ENCODE measurements around the gene KCNQ1OT1. TPM values are rescaled to one million over a fixed set of nuclear protein-coding genes. Genes with fewer than 3 reads are reported as not detected.

KCNQ1OT1 gene
- total RNA-seq, 1 donor from 2014 or later = 2.0 TPM

DNA sequence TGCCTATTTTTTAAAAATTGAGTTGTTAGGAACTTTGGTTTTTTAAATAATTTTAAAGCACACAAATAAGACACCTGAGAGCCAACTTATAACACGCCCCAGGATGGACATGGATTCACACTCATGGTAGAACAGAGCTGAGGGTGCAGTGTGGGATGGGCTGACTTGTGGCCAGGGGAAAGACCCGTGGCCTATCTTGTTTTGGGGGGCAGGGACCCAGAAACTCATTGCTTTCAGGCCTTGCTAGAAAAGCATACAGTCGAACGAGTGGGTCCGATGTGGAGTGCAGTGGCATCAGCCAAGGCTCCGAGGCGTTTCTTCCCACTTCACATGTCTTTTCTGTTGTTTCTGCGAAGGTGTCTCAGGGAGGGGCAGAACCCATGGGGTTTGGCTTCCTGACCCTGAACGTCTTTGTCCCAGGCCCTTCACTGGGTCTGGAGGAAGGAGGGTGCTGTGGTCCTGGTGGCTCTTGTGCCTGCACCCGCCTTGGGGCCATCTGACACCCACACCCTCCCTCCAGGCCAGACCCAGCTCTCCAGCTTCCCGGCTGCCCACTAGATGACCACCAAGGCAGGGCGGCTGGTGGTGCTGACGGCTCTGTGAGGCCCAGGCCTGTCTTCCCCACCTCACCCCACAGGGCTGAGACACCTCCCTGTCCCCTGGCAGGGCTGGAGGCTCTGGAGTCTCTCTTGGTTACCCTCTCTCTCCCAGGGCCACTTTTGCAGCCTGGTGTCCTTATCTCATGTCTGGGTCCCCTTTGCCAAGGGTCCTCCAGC, 134.2 kb downstream of the KCNQ1OT1 start:
- FAIRE-seq (no peak), DNase-seq (ENCODE audit: low spot score in 2 of 2) (no peak)

DNA sequence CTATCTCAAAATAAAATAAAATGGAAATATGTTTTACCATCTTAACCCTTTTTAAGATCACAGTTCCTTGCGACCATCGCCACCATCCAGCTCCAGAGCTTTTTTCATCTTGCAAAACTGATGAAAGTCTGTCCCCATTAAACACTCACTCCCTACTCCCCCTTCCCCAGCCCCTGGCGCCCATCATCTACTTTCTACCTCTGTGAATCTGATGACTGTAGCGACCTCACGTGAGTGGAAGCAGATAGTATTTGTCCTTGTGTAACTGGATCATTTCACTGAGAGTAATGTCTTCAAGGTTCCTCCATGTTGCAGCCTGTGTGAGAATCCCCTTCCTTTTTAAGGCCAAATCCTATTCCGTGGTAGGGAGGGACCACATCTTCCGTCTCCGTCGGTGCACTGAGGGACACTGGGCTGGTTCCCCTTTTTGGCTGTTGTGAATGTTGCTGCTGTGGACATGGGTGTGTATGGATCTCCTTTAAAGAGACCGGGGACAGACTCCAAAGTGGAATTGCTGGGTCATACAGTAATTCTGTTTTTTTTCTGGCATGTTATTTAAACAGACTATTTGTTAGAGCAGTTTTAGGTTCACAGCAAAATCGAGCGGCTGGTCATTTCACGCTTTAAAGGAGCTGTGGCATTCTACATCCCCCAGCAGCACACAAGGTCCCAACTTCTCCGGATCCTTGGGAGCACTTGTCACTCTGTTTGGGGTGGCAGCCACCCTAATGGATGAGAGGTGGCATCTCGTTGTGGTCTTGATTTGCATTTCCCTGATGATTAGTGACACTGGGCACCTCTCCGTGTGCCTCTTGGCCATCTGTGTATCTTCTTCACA, 135.0 kb downstream of the KCNQ1OT1 start:
- no peak for FAIRE-seq
- DNase-seq (ENCODE audit: low spot score in 2 of 2) = no peak

GRCh38 chr11:2564008-2564530, 135.7 kb downstream of the KCNQ1OT1 start:
- no peak for FAIRE-seq
- DNase-seq (ENCODE audit: low spot score in 2 of 2) = no peak

GRCh38 chr11:2563213-2564007, 136.4 kb downstream of the KCNQ1OT1 start:
- FAIRE-seq (no peak), DNase-seq (ENCODE audit: low spot score in 2 of 2) (no peak)

DNA sequence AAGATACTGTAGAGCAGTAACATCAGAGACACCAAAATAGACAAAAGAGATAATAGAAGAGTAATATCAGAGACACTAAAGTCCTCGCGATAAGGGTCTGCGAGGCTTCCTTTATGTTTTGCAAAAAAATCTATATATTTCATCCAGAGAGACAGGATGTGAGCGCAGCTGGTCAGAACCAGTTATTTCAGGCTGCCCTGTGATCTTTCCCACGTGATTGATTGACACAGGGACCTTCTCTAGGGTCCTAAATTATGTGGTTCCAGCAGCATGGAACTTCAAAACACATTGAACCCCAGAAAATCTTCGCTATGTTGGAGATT, 136.9 kb downstream of the KCNQ1OT1 start:
- no peak for FAIRE-seq

DNA sequence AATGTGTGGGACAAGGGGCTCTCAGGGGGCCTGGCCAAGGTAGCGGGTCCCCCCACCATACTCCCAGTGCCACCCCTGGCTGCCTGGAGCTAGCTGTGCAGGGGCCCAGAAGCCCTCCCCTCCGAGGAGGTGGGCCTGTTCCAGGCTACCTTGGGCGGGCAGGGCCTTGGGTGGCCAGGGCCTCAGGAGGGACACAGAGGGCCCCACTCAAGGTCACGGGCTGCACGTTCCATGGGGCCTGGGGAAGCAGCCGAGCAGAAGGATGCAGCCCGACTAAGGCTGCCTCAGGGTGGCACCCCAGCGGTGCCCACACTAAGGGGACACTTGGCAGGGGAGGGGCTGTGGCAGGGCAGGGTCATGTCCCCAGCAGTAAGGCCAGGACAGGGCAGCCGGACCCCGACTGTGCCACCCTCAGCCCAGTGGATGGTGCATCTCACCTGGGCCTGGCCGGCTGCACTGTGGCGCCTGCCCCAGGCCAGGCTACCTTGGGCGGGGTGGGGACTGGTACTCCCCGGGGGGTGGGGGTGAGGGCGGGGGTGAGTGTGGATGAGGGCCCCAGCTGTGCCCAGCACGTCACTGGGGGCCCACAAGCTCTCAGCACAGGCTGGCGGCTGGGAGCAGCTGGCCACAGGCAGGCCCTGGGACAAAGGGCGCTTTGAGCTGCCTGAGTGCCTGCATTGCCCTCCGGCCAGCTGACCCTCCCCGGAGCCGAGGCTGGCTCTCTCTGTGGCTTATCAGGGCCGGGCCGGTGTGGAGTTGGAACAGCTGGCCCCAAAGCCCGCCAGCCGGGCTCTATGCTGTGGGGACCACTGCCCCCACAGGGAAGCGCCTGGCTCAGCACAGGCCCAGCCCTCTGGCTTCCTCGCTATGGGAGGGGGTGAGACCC, 137.9 kb downstream of the KCNQ1OT1 start:
- peak; percentile 82 to 87 for DNase-seq (ENCODE audit: low spot score in 2 of 2)
- FAIRE-seq = no peak

More for the DNA sequence above, 136.9 kb downstream of the KCNQ1OT1 start:
- DNase-seq (ENCODE audit: low spot score in 2 of 2) = no peak

- no peak for FAIRE-seq
Measured at GRCh38 chr11:2559527-2560311, 140.1 kb downstream of the KCNQ1OT1 start.

DNA sequence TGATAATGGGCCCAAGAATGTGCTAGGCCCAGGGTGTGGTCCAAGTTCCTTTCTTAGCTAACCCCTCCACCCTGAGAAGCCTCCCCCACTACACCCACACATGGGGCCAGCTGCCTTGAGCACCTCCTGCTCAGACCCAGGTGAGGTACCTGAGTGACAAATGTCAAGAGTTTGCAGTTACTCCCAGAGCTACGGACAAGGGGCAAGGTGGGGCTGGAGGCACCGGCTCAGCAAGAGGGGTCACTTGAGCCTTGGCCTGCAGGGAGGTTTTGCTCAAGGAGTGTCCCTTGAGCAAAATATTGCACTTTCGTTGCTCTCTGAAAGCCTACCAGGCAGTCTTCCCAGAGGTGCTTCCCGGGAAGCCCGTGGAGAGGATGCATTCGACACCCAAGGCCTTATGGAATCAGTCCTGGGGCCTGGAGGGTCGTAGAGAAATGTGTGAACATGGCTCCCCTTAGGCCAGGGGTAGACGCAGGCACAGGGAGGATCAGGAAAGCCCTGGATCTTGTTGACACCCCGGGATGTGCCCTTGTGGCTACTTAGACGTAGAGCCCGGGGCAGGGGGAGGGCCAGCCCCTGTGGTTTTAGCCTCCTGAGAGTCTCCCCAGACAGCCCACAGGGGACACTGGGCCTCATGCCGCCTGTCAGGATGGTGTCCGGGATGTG, 140.8 kb downstream of the KCNQ1OT1 start:
- FAIRE-seq = no peak
- DNase-seq (ENCODE audit: low spot score in 2 of 2) = no peak

More at GRCh38 chr11:2559527-2560311, 140.1 kb downstream of the KCNQ1OT1 start:
- no peak for DNase-seq (ENCODE audit: low spot score in 2 of 2)

DNA sequence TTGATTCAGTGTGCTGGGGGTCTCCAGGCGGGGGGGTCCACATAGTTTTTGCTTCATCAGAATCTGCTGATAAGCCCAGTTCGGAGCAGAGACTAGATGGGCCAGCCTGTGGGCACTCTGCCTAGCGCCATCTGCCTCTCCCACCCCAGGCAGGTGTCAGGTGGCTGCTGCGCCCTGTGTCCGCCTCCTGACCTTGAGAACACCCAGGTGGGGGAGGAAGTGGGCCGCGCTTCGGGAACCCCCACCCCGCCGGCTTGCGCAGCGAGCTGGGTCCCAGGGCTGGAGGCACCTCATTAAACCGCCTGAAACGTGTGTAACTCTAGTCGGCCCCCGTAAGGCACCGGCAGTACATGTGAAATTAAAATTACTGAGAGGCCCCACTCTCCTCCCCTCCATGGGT, 141.4 kb downstream of the KCNQ1OT1 start:
- no peak for DNase-seq (ENCODE audit: low spot score in 2 of 2)
- no peak for FAIRE-seq

Small RNA genes lying within 50 kb of the gene (small RNA-seq; reads per million reads assigned to genes)
- not detected for gene RF01947
- not detected for gene RF01948
- not detected for gene RF01950

Other genes with a start within 250 kb of the KCNQ1OT1 start
- gene CDKN1C, start 185.8 kb upstream of the KCNQ1OT1 start, total RNA-seq = 36.7 TPM
- gene PHLDA2, start 229.4 kb upstream of the KCNQ1OT1 start, total RNA-seq = not detected

Measured in frontal cortex (tissue), 4 donors.